Cardiac muscle cell (in vitro differentiated cells and primary cell): ENCODE data around the gene SLC7A6OS. TPM values are rescaled to one million over a fixed set of nuclear protein-coding genes. Genes with fewer than 3 reads are reported as not detected.

Source experiments
- DNase-seq, 2 donors: peaks; one replicate each; pipeline versions ENCODE4 v3.0.0 to v3.0.0-alpha.2; 2010 to 2017; ENCODE audit warnings: low read depth in 1 of 2, low spot score in 1 of 2
- H3K27ac ChIP-seq: fragments of 200-600 bp; sonication (generic); 2 replicates; pipeline ENCODE4 v1.5.1; 2016
- H3K27me3 ChIP-seq: fragments of 200-600 bp; sonication (generic); 2 replicates; pipeline ENCODE4 v1.6.0; 2016; ENCODE audit warnings: control low read depth
- H3K36me3 ChIP-seq: fragments of 200-600 bp; sonication (generic); 2 replicates; pipeline ENCODE4 v1.5.1; 2016; ENCODE audit warnings: control low read depth
- H3K4me1 ChIP-seq: fragments of 200-600 bp; sonication (generic); 2 replicates; pipeline ENCODE4 v1.8.1; 2017; ENCODE audit warnings: low read depth, mild to moderate bottlenecking, mixed run types
- H3K4me3 ChIP-seq: fragments of 200-600 bp; sonication (generic); 2 replicates; pipeline ENCODE4 v1.5.1; 2016; ENCODE audit warnings: mild to moderate bottlenecking
- H3K9me3 ChIP-seq: fragments of 200-600 bp; sonication (generic); 2 replicates; pipeline ENCODE4 v1.5.1; 2017; ENCODE audit warnings: low read depth, mild to moderate bottlenecking, control low read depth
- CTCF ChIP-seq: IDR thresholded peaks from 2 replicates; pipeline ENCODE4 v1.5.1; 2012; ENCODE audit warnings: low read depth, mild to moderate bottlenecking, low read length
- polyA plus RNA-seq: library from polyadenylated mRNA; unstranded; fragments of >200 nt; fragmentation: Nextera tagmentation; extraction: Ambion mirVana; gene quantifications from 2 replicates; pipeline ENCODE4 v1.2.1, GENCODE V29; 2016
- total RNA-seq: library from RNA; depleted of rRNA; stranded (reverse); fragments of >200 nt; gene quantifications from 2 replicates; pipeline ENCODE4 v1.2.3, GENCODE V29; 2016

The SLC7A6OS gene
- total and polyA plus RNA-seq, 2 experiments from 2014 or later = 18.4 to 24.3 TPM

DNA sequence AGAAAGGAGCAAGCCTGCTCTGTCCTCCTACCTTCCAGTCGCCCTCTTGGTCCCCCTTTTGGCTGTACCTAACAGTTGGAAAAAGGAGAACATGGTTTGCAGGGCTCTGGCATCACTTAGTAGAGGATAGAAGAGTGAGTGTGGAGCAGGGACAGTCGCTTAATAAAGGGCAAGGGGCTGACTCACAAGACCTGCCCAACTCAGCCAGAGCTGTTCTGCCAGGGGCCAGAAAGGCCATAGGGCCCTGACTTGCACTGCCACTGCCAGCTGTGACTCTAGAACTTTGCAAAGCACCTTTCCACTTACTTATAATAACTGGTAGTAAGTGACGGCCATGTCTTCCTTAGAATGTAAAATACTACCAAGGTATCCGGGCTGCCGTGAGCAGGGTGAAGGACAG lies 13.6 kb upstream of the SLC7A6OS start:
- no peak for TF ChIP-seq CTCF
- Histone ChIP-seq H3K27me3 (no peaks in the 10 kb centered on the region), H3K4me3 (no peak overlapping the region), H3K4me1 (no peaks in the 10 kb centered on the region), H3K9me3 (no peaks in the 10 kb centered on the region), H3K36me3 (peaks cover 21% of the 10 kb centered on the region), H3K27ac (no peak overlapping the region)
- no peak for DNase-seq

DNA sequence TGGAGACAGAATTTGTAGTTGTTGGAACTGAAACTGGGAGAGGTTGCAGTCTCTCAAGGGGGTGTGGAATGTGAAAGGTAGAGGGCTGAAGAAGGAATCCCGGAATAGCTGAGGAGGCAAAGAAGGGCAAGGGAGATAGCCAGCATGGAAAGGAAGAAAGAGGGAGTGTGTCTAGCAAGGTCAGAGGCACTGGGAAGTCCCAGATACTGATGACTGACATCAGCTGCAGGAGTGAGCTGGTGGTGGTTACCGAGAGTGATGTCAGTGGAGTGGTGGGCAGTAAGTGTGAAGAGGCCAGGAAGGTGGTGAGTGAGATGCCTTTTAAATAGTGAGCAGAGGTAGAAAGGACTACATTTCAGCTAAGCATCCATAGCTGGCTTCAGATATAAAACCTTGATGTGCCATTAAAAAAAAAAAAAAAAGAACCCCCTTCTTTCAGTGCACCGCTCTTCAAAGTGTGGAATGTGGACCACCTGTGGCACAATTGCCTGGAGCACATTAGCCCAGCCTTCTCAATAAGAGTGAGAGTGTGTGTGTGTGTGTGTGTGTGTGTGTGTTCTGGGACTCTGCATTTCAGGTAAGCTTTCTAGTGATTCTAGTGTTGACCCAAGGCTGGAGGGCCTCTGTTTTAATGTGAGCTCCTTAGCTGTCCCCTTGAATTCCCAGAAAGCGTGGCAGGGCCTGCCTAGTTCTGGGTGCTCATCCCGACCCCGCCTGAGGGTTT lies 8.6 kb upstream of the SLC7A6OS start:
- Histone ChIP-seq H3K9me3 (no peaks in the 10 kb centered on the region), H3K4me3 (no peak overlapping the region), H3K27me3 (no peaks in the 10 kb centered on the region), H3K4me1 (no peaks in the 10 kb centered on the region), H3K36me3 (peaks cover 23% of the 10 kb centered on the region), H3K27ac (no peak overlapping the region)
- no peak for TF ChIP-seq CTCF
- no peak for DNase-seq

DNA sequence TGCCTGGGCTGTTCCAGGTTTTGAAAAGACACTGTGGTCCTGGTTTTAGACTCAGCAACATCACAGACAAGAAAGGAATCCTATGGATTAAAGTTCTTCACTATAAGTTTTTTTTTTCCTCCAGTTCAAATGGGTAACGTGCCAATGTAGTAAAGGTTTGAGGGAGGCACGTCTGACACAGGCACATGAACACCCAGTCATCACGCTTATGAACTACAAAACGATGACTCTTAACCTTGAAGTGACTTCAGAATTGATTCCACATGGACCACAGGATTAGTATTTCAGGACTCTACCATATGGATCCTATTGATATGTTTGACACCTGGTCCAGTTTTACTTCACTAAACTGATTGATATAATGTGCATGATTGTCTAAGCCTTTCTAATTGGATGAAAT lies 2.4 kb upstream of the SLC7A6OS start:
- Histone ChIP-seq H3K4me3 (no peak overlapping the region), H3K9me3 (no peaks in the 10 kb centered on the region), H3K27me3 (no peaks in the 10 kb centered on the region), H3K27ac (no peak overlapping the region), H3K36me3 (peaks cover 16% of the 10 kb centered on the region), H3K4me1 (peaks cover 11% of the 10 kb centered on the region)
- DNase-seq = no peak
- no peak for TF ChIP-seq CTCF

DNA sequence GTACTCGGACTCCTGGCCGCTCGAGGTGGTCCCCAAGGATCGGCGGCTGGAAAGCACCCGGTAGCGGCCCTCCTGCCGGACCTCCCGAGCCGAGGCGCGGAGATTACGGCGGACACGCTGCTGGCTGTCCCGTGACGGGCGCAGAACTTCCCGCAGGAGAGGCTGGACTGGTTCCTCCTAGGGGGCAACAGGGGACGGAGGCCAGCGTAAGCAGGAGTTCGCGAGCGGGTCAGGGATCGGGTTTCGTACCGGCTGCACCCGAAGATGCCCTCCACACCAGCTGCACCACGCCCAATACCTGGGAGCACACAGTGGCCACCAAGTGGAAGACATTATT lies 341 bp downstream of the SLC7A6OS start:
- Histone ChIP-seq H3K4me1 (peaks cover 11% of the 10 kb centered on the region), H3K27me3 (no peaks in the 10 kb centered on the region), H3K36me3 (peaks cover 29% of the 10 kb centered on the region), H3K27ac (peak overlapping the region; percentile 84), H3K4me3 (peak overlapping the region; percentile 59), H3K9me3 (no peaks in the 10 kb centered on the region)
- TF ChIP-seq CTCF = no peak
- DNase-seq = peak in 1 of 2 donors; percentile 74

- no peaks in the 10 kb centered on the region for H3K27me3 ChIP-seq
- H3K27ac ChIP-seq = peak overlapping the region; percentile 84
- H3K4me1 ChIP-seq = peaks cover 11% of the 10 kb centered on the region
- no peak for DNase-seq
- TF ChIP-seq CTCF = no peak
- H3K9me3 ChIP-seq = no peaks in the 10 kb centered on the region
- H3K36me3 ChIP-seq = peaks cover 33% of the 10 kb centered on the region
- H3K4me3 ChIP-seq = peak overlapping the region; percentile 59
Observed at GRCh38 chr16:68309799-68310198, 947 bp downstream of the SLC7A6OS start.
